ENCODE data around the gene RASIP1.
"Not testable (repeated sequence)": the region's sequence is repeated elsewhere in the genome, so short reads cannot be mapped to it uniquely, and the experiment has no call there.

Gene RASIP1

GRCh38 chr19:48713864-48714755 lies 26.3 kb downstream of the RASIP1 start:
- in situ Hi-C loops (cut with MboI; ENCODE audit: low sequenced_read_pairs): no loop called here

GRCh38 chr19:48713041-48713863 lies 27.2 kb downstream of the RASIP1 start:
- in situ Hi-C loops (cut with MboI; ENCODE audit: low sequenced_read_pairs): no loop called here

- in situ Hi-C loops (cut with MboI; ENCODE audit: low sequenced_read_pairs): no loop called here
Observed at GRCh38 chr19:48711106-48711662, 29.2 kb downstream of the RASIP1 start.

GRCh38 chr19:48708471-48708870 lies 31.9 kb downstream of the RASIP1 start:
- in situ Hi-C loops (cut with MboI; ENCODE audit: low sequenced_read_pairs): no loop called here

GRCh38 chr19:48705431-48705830 lies 35.0 kb downstream of the RASIP1 start:
- in situ Hi-C loops (cut with MboI; ENCODE audit: low sequenced_read_pairs): no loop called here

GRCh38 chr19:48703316-48703715 lies 37.1 kb downstream of the RASIP1 start:
- in situ Hi-C loops (cut with MboI; ENCODE audit: low sequenced_read_pairs): no loop called here

- in situ Hi-C loops (cut with MboI; ENCODE audit: low sequenced_read_pairs): no loop called here
Observed at GRCh38 chr19:48702701-48703100, 37.7 kb downstream of the RASIP1 start.

- in situ Hi-C loops (cut with MboI; ENCODE audit: low sequenced_read_pairs): no loop called here
Observed at GRCh38 chr19:48698046-48698445, 42.4 kb downstream of the RASIP1 start.

GRCh38 chr19:48696353-48697010 lies 43.9 kb downstream of the RASIP1 start:
- in situ Hi-C loops (cut with MboI; ENCODE audit: low sequenced_read_pairs): no loop called here

GRCh38 chr19:48695743-48696352 lies 44.6 kb downstream of the RASIP1 start, which contains the start of gene FUT2:
Gene FUT2, plus strand, starts transcription at chr19:48695971. Its CDS starts 6,986 bp downstream, at chr19:48702957.
- in situ Hi-C loops (cut with MboI; ENCODE audit: low sequenced_read_pairs): no loop called here

- in situ Hi-C loops (cut with MboI; ENCODE audit: low sequenced_read_pairs): not testable (repeated sequence)
Observed at GRCh38 chr19:48693629-48694028, 46.8 kb downstream of the RASIP1 start.

- in situ Hi-C loops (cut with MboI; ENCODE audit: low sequenced_read_pairs): no loop called here
Observed at GRCh38 chr19:48689449-48689848, 51.0 kb downstream of the RASIP1 start.

- in situ Hi-C loops (cut with MboI; ENCODE audit: low sequenced_read_pairs): no loop called here
Observed at GRCh38 chr19:48687776-48688175, 52.6 kb downstream of the RASIP1 start.

- in situ Hi-C loops (cut with MboI; ENCODE audit: low sequenced_read_pairs): not testable (repeated sequence)
Observed at GRCh38 chr19:48686637-48687036, 53.8 kb downstream of the RASIP1 start.

GRCh38 chr19:48686088-48686487 lies 54.3 kb downstream of the RASIP1 start:
- in situ Hi-C loops (cut with MboI; ENCODE audit: low sequenced_read_pairs): no loop called here

- in situ Hi-C loops (cut with MboI; ENCODE audit: low sequenced_read_pairs): no loop called here
Observed at GRCh38 chr19:48685583-48685982, 54.8 kb downstream of the RASIP1 start.

- in situ Hi-C loops (cut with MboI; ENCODE audit: low sequenced_read_pairs): no loop called here
Observed at GRCh38 chr19:48683349-48683748, 57.1 kb downstream of the RASIP1 start.

- in situ Hi-C loops (cut with MboI; ENCODE audit: low sequenced_read_pairs): no loop called here
Observed at GRCh38 chr19:48681127-48681470, 59.3 kb downstream of the RASIP1 start.

GRCh38 chr19:48680436-48681126 lies 59.8 kb downstream of the RASIP1 start:
- in situ Hi-C loops (cut with MboI; ENCODE audit: low sequenced_read_pairs): no loop called here

- in situ Hi-C loops (cut with MboI; ENCODE audit: low sequenced_read_pairs): not testable (repeated sequence)
Observed at GRCh38 chr19:48680006-48680405, 60.4 kb downstream of the RASIP1 start.
